HepG2 (cell line): ENCODE results near the gene A2ML1. TPM values are rescaled to one million over a fixed set of nuclear protein-coding genes. Genes with fewer than 3 reads are reported as not detected.

Experiments
- ATAC-seq: fragments of 200-7000 bp; cut with Tn5 transposase; 3 replicates; pipeline ENCODE4 v1.9.1; 2020; ENCODE audit warnings: mild to moderate bottlenecking, moderate library complexity
- BruUV-seq: library from RNA; stranded (reverse); fragments of 400-500 nt; replicated peaks from 2 replicates; lab custom pipeline; 2021; lab: Mats Ljungman, UMichigan
- CTCF ChIA-PET: fragments of 300-600 bp; formaldehyde crosslinking; extraction: SDS; loops from one replicate; lab custom pipeline; 2021; ENCODE audit warnings: low total read pairs, inconsistent platforms, low intra/inter-chr PET ratio; lab: Yijun Ruan, JAX
- POLR2A ChIA-PET: fragments of 350-600 bp; sonication (Branson Sonifier 250); formaldehyde crosslinking; loops from one replicate; lab custom pipeline; 2020; ENCODE audit warnings: antibody characterized with exemption, inconsistent platforms; lab: Yijun Ruan, JAX
- DNase-seq: peaks from one replicate; pipeline ENCODE4 v3.0.0-alpha.2; 2015; ENCODE audit warnings: low spot score
- FAIRE-seq: peaks from 3 replicates; lab custom pipeline; 2011; peaks lifted over from hg19 to GRCh38; lab: Jason Lieb, UNC
- H2AFZ ChIP-seq: one replicate; pipeline ENCODE4 v1.6.1; 2011; ENCODE audit warnings: low read length, inconsistent platforms
- H3K27ac ChIP-seq: fragments of 300-600 bp; 3 replicates; pipeline ENCODE4 v1.8.0; 2011; ENCODE audit warnings: mixed run types, mild to moderate bottlenecking, mixed read lengths, low read length, inconsistent platforms; ENCODE audit not compliant: insufficient read depth; ENCODE audit errors: extremely low read length
- H3K27me3 ChIP-seq, 2 experiments: fragments of 200-600 bp in 1 of 2; 2 replicates in 1 of 2; 3 replicates in 1 of 2; pipeline versions ENCODE4 v1.6.0 to v1.8.0; 2011; ENCODE audit warnings: low read length in 2 of 2, mild to moderate bottlenecking in 2 of 2, moderate library complexity in 2 of 2, inconsistent platforms in 1 of 2; ENCODE audit not compliant: insufficient read depth in 2 of 2, control insufficient read depth in 1 of 2
- H3K36me3 ChIP-seq, 2 experiments: fragments of 200-600 bp in 1 of 2; replicated peaks in 1 of 2; 2 replicates in 1 of 2; 3 replicates in 1 of 2; pipeline versions ENCODE4 v1.5.1 to v1.8.0; 2011; ENCODE audit warnings: low read length in 2 of 2, inconsistent platforms in 1 of 2; ENCODE audit not compliant: insufficient read depth in 2 of 2, control insufficient read depth in 1 of 2
- H3K4me1 ChIP-seq: 2 replicates; pipeline ENCODE4 v1.5.1; 2012; ENCODE audit warnings: low read length, inconsistent platforms; ENCODE audit not compliant: insufficient read depth
- H3K4me2 ChIP-seq: 2 replicates; pipeline ENCODE4 v1.6.0; 2011; ENCODE audit warnings: low read depth, low read length, inconsistent platforms
- H3K4me3 ChIP-seq, 3 experiments: fragments of 200-600 bp in 1 of 3; sonication (generic), shearing (Covaris generic) in 1 of 3; replicated peaks in 1 of 3; 2 replicates each; pipeline ENCODE4 v1.5.1; 2011 to 2016; ENCODE audit warnings: low read length in 3 of 3, inconsistent platforms in 2 of 3, low read depth in 2 of 3, mild to moderate bottlenecking in 2 of 3, control low read depth in 1 of 3, mixed read lengths in 1 of 3; ENCODE audit not compliant: insufficient read depth in 1 of 3
- H3K79me2 ChIP-seq: one replicate; pipeline ENCODE4 v1.6.1; 2011; ENCODE audit warnings: low read length, inconsistent platforms; ENCODE audit not compliant: insufficient read depth
- H3K9ac ChIP-seq: 2 replicates; pipeline ENCODE4 v1.6.0; 2011; ENCODE audit warnings: mild to moderate bottlenecking, low read depth, low read length, inconsistent platforms; ENCODE audit not compliant: insufficient read depth
- H3K9me3 ChIP-seq: 2 replicates; pipeline ENCODE4 v1.5.1; 2012; ENCODE audit warnings: mild to moderate bottlenecking, low read length
- H4K20me1 ChIP-seq: 2 replicates; pipeline ENCODE4 v1.6.0; 2011; ENCODE audit warnings: inconsistent platforms, mild to moderate bottlenecking, low read length, moderate library complexity; ENCODE audit not compliant: insufficient read depth
- CHD2 ChIP-seq: IDR thresholded peaks from 2 replicates; pipeline ENCODE4 v1.6.1; 2011; ENCODE audit warnings: low read depth, low read length, improper control_type of control experiment
- ESRRA ChIP-seq: sonication (generic); formaldehyde crosslinking; IDR thresholded peaks from 2 replicates; pipeline ENCODE4 v1.5.1; 2020; ENCODE audit warnings: mild to moderate bottlenecking, low read depth, missing genetic modification reagents
- FOXK1 ChIP-seq: sonication (generic); formaldehyde crosslinking; IDR thresholded peaks from 2 replicates; pipeline ENCODE4 v1.4.0; 2020; ENCODE audit warnings: low read depth, missing genetic modification reagents, borderline replicate concordance
- FOXO4 ChIP-seq: sonication (generic); formaldehyde crosslinking; conservative IDR thresholded peaks from 2 replicates; pipeline ENCODE4 v1.8.1; 2023; ENCODE audit warnings: missing genetic modification reagents
- HDAC2 ChIP-seq: sonication (generic); formaldehyde crosslinking; IDR thresholded peaks from 2 replicates; pipeline ENCODE4 v1.4.0; 2020; ENCODE audit warnings: missing genetic modification reagents
- MNT ChIP-seq: fragments of 450-650 bp; IDR thresholded peaks from 2 replicates; pipeline ENCODE4 v1.6.1; 2016
- RBM22 ChIP-seq: fragments of 200-400 bp; formaldehyde crosslinking; optimal IDR thresholded peaks from 2 replicates; pipeline ENCODE3; 2017; ENCODE audit warnings: mild to moderate bottlenecking, low read length, moderate library complexity
- RELA ChIP-seq: sonication (generic); formaldehyde crosslinking; IDR thresholded peaks from 2 replicates; pipeline ENCODE4 v1.4.0; 2020; ENCODE audit warnings: missing genetic modification reagents
- SRF ChIP-seq: IDR thresholded peaks from 2 replicates; pipeline ENCODE4 v1.6.1; 2011; ENCODE audit warnings: mild to moderate bottlenecking, low read depth, low read length, moderate library complexity
- TARDBP ChIP-seq: sonication (generic); formaldehyde crosslinking; IDR thresholded peaks from 2 replicates; pipeline ENCODE4 v1.8.0; 2022; ENCODE audit warnings: mild to moderate bottlenecking, missing genetic modification reagents
- TCF7 ChIP-seq: sonication (generic); IDR thresholded peaks from 2 replicates; pipeline ENCODE4 v1.6.1; 2016; ENCODE audit warnings: antibody characterized with exemption, low read depth
- TSC22D2 ChIP-seq: sonication (generic); formaldehyde crosslinking; IDR thresholded peaks from 2 replicates; pipeline ENCODE4 v1.5.1; 2020; ENCODE audit warnings: missing genetic modification reagents, mild to moderate bottlenecking, borderline replicate concordance
- ZNF296 ChIP-seq: sonication (generic); formaldehyde crosslinking; conservative IDR thresholded peaks from 2 replicates; pipeline ENCODE4 v1.5.0; 2020; ENCODE audit warnings: mild to moderate bottlenecking, missing genetic modification reagents
- ZNF558 ChIP-seq: sonication (generic); formaldehyde crosslinking; IDR thresholded peaks from 2 replicates; pipeline ENCODE4 v1.9.0; 2022; ENCODE audit warnings: mild to moderate bottlenecking, missing genetic modification reagents, borderline replicate concordance
- ZNF737 ChIP-seq: sonication (generic); formaldehyde crosslinking; IDR thresholded peaks from 2 replicates; pipeline ENCODE4 v1.5.0; 2020; ENCODE audit warnings: missing genetic modification reagents, mild to moderate bottlenecking, borderline replicate concordance
- ZNF788 ChIP-seq: sonication (generic); formaldehyde crosslinking; IDR thresholded peaks from 2 replicates; pipeline ENCODE4 v1.5.0; 2020; ENCODE audit warnings: mild to moderate bottlenecking, missing genetic modification reagents, borderline replicate concordance
- ZSCAN9 ChIP-seq: IDR thresholded peaks from 2 replicates; pipeline ENCODE4 v1.6.1; 2016; ENCODE audit warnings: borderline replicate concordance
- WGBS: methylation state at CpG from one replicate; pipeline ENCODE4 v1.1.6; 2017; ENCODE audit warnings: low lambda C conversion rate; 5-methylcytosine and 5-hydroxymethylcytosine counted together
- in situ Hi-C: cut with HindIII; loops from 2 replicates; pipeline ENCODE4 v1.10.0; 2017; ENCODE audit warnings: low pct_unique_long_range_greater_than_20kb; ENCODE audit not compliant: extremely low pct_ligation_motif_present
- intact Hi-C: fragments of 100-400 bp; cut with micrococcal nuclease; formaldehyde crosslinking; loops from one replicate; pipeline ENCODE4 v1.10.0; 2022; ENCODE audit not compliant: unreplicated experiment
- polyA plus RNA-seq, 8 experiments: library from polyadenylated mRNA; depleted of rRNA in 3 of 8; stranded (reverse) in 7 of 8; unstranded in 1 of 8; fragments of >200 nt; fragmentation: Illumina TruSeq in 4 of 8; extraction: Trizol in 4 of 8; gene quantifications; 2 replicates each; pipeline versions ENCODE4 v1.2.1 to v1.2.3, GENCODE V29; 2011 to 2016; ENCODE audit warnings: low read depth in 4 of 8, missing spikeins in 1 of 8, mixed read lengths in 1 of 8; ENCODE audit not compliant: insufficient read depth in 1 of 8
- total RNA-seq, 5 experiments: library from RNA; depleted of rRNA; stranded (reverse); fragments of >200 nt; fragmentation: Illumina TruSeq; extraction: Trizol; gene quantifications; 2 replicates each; pipeline ENCODE4 v1.2.3, GENCODE V29; 2016; ENCODE audit warnings: low read depth in 1 of 5

The A2ML1 gene
- total and polyA plus RNA-seq, 2 of the 13 experiments (the other 11 are each of a cell fraction or from before 2014, with no cell fraction given): not detected

- TF ChIP-seq FOXK1 (no peak), TCF7 (no peak), FOXO4 (no peak)
These were observed 93.7 kb downstream of the A2ML1 start (continued) for GRCh38 chr12:8916154-8916553.

DNA sequence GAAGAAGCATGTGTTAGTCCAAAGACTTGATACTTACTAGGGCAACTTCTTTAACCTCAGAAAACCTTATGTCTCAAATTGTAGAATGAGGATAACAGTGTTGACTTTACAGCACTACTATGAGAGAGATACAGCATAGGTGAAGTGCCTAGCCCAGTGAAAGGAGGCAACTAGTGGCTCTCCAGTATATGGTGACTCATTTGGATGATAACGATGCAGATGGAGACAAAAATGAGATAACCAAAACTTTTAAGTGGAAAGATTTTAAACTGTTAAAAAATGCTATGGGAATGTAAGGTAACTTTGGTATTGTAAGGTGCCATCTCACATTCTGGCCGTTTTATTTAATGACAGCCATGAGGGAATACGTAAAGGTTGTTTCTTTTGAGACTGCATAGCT is 94.6 kb downstream of the A2ML1 start:
- no peaks in the 10 kb centered on the region for H4K20me1 ChIP-seq
- no peak for FAIRE-seq
- no peak overlapping the region for H2AFZ ChIP-seq
- H3K36me3 ChIP-seq: no peaks in the 10 kb centered on the region; a peak in 1 of 5 replicates
- POLR2A ChIA-PET: no interaction called here
- no peak overlapping the region for H3K4me3 ChIP-seq
- in situ Hi-C loops: no loop called here
- WGBS: 74% methylated on average over 3 of the region's 3 CpGs
- no TSS peak for BruUV-seq
- DNase-seq: no peak
- TF ChIP-seq RBM22: no peak
- TF ChIP-seq ZNF788 (CRISPR knock-in tag): no peak
- no peak for TF ChIP-seq CHD2
- TF ChIP-seq HDAC2: no peak
- no peak for TF ChIP-seq ESRRA
- no peak for TF ChIP-seq ZNF737 (CRISPR knock-in tag)
- no peak for TF ChIP-seq ZSCAN9 (CRISPR knock-in tag)
- no peak for TF ChIP-seq MNT
- TF ChIP-seq ZNF558: no peak
- no peak for TF ChIP-seq TARDBP (CRISPR knock-in tag)
- TF ChIP-seq ZNF296: no peak
- no peak for TF ChIP-seq RELA (CRISPR knock-in tag)
- no peak for TF ChIP-seq SRF
- no peak for TF ChIP-seq TSC22D2
- TF ChIP-seq, all 625 proteins: peak for 0
- Histone ChIP-seq H3K27ac (no peak overlapping the region), H3K4me2 (no peak overlapping the region), H3K27me3 (no peaks in the 10 kb centered on the region; a peak in 1 of 5 replicates), H3K9ac (no peak overlapping the region), H3K4me1 (peaks cover 27% of the 10 kb centered on the region), H3K9me3 (no peaks in the 10 kb centered on the region), H3K79me2 (no peaks in the 10 kb centered on the region)
- no peak for ATAC-seq
- intact Hi-C loops: no loop called here
- CTCF ChIA-PET: no interaction called here
